Panc1 (cell line): ENCODE results near the gene OR10A2.

Source experiments
- CTCF ChIP-seq: fragments of 450-650 bp; IDR thresholded peaks from 2 replicates; pipeline ENCODE4 v1.5.1; 2017; ENCODE audit warnings: mild to moderate bottlenecking
- SIN3A ChIP-seq: IDR thresholded peaks from 2 replicates; pipeline ENCODE4 v1.6.1; 2012; ENCODE audit warnings: low read depth, mild to moderate bottlenecking, low read length, moderate library complexity, borderline replicate concordance; ENCODE audit not compliant: insufficient read depth

- TF ChIP-seq CTCF: no peak
- TF ChIP-seq SIN3A: no peak
These were observed 34.8 kb upstream of the OR10A2 start for GRCh38 chr11:6828103-6828502.
